ENCODE results near the gene DNAJC6. TPM values are rescaled to one million over a fixed set of nuclear protein-coding genes. Genes with fewer than 3 reads are reported as not detected.

Gene DNAJC6
- polyA plus RNA-seq, 1 of the 3 experiments (the other 2 are of a cell fraction) = 1.9 TPM

DNA sequence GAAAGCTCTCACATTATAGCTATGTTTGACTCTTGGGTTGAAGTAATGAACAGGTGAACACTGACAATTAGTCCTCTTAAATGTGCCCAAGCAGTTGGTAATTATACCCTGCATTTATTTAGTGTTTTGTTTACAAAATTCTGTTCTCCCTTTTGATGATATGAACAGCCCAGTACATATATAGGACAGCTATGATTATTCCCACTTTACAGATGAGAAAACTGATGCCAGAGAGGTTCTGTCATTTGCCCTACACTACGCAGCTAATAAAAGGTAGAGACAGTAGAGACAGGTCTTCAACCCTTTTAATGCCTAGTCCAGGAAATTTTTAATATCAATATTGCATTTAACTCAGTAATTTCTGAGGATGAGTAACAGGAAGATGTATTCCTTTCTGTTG lies 46.1 kb upstream of the DNAJC6 start:
- CTCF ChIA-PET = interaction anchor here (0.6 to 0.7 kb wide), 3 partner anchors 47 to 63 kb away, joined by 3 read pairs; no protein-coding TSS in a partner anchor
- POLR2A ChIA-PET = no interaction called here
- WGBS (ENCODE audit: low lambda C conversion rate) = 96% methylated on average over 1 of the region's 1 CpG
- Histone ChIP-seq H3K27me3 (ENCODE audit: insufficient read depth) (no peaks in the 10 kb centered on the region), H3K4me3 (ENCODE audit: low read depth in 2 of 2, low read length in 1 of 2) (no peak overlapping the region), H3K4me2 (no peak overlapping the region), H3K27ac (ENCODE audit: low read depth in 2 of 2, low read length in 1 of 2) (no peak overlapping the region), H2AFZ (ENCODE audit: low read depth) (no peak overlapping the region), H3K36me3 (replicated peaks in 1 of 2; ENCODE audit: control insufficient read depth in 1 of 2, insufficient read depth in 2 of 2, low read length in 1 of 2) (no peaks in the 10 kb centered on the region), H4K20me1 (ENCODE audit: insufficient read depth) (no peaks in the 10 kb centered on the region), H3K9ac (no peak overlapping the region), H3K9me3 (no peaks in the 10 kb centered on the region), H3K9me2 (no peaks in the 10 kb centered on the region), H3K79me2 (ENCODE audit: insufficient read depth) (no peaks in the 10 kb centered on the region), H3F3A (replicated peaks; ENCODE audit: insufficient read depth) (peaks cover 6% of the 10 kb centered on the region), H3K4me1 (ENCODE audit: control insufficient read depth in 1 of 2, insufficient read depth in 2 of 2, low read depth in 1 of 2, low read length in 1 of 2) (peaks cover 5% of the 10 kb centered on the region in 2 experiments; a peak in 2 of 4 replicates)
- TF ChIP-seq EP300 (IDR thresholded peaks at IDR 0.05; ENCODE audit: borderline replicate concordance in 1 of 2, low read depth in 1 of 2, low read length in 1 of 2) = no peak
- TF ChIP-seq NFIC (IDR thresholded peaks at IDR 0.05; ENCODE audit: borderline replicate concordance) = no peak
- TF ChIP-seq RXRA (IDR thresholded peaks at IDR 0.05; ENCODE audit: borderline replicate concordance, low read depth) = no peak
- no peak for TF ChIP-seq TAF1 (IDR thresholded peaks at IDR 0.05; ENCODE audit: borderline replicate concordance, low read depth, low read length)
- TF ChIP-seq EZH2phosphoT487 (IDR thresholded peaks at IDR 0.05; ENCODE audit: borderline replicate concordance, low read depth) = no peak
- TF ChIP-seq RCOR1 (IDR thresholded peaks at IDR 0.05; ENCODE audit: low read length) = no peak
- TF ChIP-seq FOXM1 (IDR thresholded peaks at IDR 0.05; ENCODE audit: low read depth) = no peak
- TF ChIP-seq NRF1 (IDR thresholded peaks at IDR 0.05; ENCODE audit: low read depth, low read length) = no peak
- no peak for TF ChIP-seq YY1 (IDR thresholded peaks at IDR 0.05; ENCODE audit: low read depth)
- TF ChIP-seq MXI1 (IDR thresholded peaks at IDR 0.05; ENCODE audit: low read depth, low read length) = no peak
- TF ChIP-seq, protein P1, sequence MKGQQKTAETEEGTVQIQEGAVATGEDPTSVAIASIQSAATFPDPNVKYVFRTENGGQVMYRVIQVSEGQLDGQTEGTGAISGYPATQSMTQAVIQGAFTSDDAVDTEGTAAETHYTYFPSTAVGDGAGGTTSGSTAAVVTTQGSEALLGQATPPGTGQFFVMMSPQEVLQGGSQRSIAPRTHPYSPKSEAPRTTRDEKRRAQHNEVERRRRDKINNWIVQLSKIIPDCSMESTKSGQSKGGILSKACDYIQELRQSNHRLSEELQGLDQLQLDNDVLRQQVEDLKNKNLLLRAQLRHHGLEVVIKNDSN (IDR thresholded peaks at IDR 0.05; ENCODE audit: borderline replicate concordance, low read depth) = no peak
- TF ChIP-seq, protein P2, sequence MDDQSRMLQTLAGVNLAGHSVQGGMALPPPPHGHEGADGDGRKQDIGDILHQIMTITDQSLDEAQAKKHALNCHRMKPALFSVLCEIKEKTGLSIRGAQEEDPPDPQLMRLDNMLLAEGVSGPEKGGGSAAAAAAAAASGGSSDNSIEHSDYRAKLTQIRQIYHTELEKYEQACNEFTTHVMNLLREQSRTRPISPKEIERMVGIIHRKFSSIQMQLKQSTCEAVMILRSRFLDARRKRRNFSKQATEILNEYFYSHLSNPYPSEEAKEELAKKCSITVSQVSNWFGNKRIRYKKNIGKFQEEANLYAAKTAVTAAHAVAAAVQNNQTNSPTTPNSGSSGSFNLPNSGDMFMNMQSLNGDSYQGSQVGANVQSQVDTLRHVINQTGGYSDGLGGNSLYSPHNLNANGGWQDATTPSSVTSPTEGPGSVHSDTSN (IDR thresholded peaks at IDR 0.05) = no peak
- no peak for DNase-seq

DNA sequence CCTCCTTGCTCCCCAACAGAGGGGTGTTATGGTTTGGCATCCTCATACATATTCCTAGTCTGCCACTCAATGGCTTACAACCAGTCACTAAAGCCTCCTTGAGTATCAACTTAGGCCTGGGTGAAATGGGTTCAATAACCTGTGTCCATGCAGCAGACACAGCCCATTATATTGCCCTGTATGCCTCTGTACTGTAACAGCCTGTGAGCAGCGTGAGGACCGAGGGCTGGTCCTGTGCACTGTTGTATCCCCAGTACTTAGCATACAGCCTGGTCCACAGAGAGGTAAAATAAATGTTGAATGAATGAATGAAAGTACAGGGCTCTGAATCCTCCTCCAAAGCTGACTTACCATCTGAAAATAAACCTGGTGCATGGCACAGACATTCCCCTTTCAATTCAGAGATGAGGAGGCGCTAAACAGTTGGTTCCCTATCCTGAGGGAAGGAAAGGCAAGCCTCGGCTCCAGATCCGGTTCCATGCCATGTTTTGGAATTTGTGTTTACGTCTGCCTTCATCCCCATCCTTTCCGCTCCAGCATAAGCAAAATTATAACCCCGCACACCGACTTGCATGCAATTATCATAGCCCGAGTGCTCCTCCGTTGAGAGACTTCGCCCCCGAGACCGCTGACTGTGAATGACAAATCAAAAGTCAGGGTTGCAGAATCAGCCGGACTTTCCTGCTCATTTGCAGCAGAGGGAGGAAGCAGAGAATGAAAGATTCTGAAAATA lies 45.0 kb upstream of the DNAJC6 start:
- ChIA-PET POLR2A (interaction anchor here (0.9 to 2.0 kb wide), 3 partner anchors 9 to 10 kb away, joined by 3 to 6 read pairs (median 6); no protein-coding TSS in a partner anchor), CTCF (interaction anchor here (0.6 to 2.5 kb wide), 6 partner anchors 8 to 423 kb away, joined by 3 to 15 read pairs (median 4); partner anchors contain the start of gene DNAJC6)
- peaks cover 6% of the 10 kb centered on the region for H3F3A ChIP-seq (replicated peaks; ENCODE audit: insufficient read depth)
- H3K4me1 ChIP-seq (ENCODE audit: control insufficient read depth in 1 of 2, insufficient read depth in 2 of 2, low read depth in 1 of 2, low read length in 1 of 2) = peaks cover 5% of the 10 kb centered on the region in 2 experiments; a peak in 2 of 4 replicates
- peak overlapping the region; percentile 80 for H3K4me2 ChIP-seq
- no peaks in the 10 kb centered on the region for H3K9me3 ChIP-seq
- no peaks in the 10 kb centered on the region for H3K27me3 ChIP-seq (ENCODE audit: insufficient read depth)
- peak overlapping the region; percentile 79; the same call in 1 of the 2 replicates for H2AFZ ChIP-seq (ENCODE audit: low read depth)
- DNase-seq = peak; percentile 70
- H3K27ac ChIP-seq (ENCODE audit: low read depth in 2 of 2, low read length in 1 of 2) = peak overlapping the region in 1 of 2 experiments; percentile 56; a peak in 1 of 4 replicates
- no peaks in the 10 kb centered on the region for H3K9me2 ChIP-seq
- 12% methylated on average over 13 of the region's 15 CpGs for WGBS (ENCODE audit: low lambda C conversion rate)
- H3K4me3 ChIP-seq (ENCODE audit: low read depth in 2 of 2, low read length in 1 of 2) = peak overlapping the region; percentile 55 to 70
- H4K20me1 ChIP-seq (ENCODE audit: insufficient read depth) = no peaks in the 10 kb centered on the region
- H3K79me2 ChIP-seq (ENCODE audit: insufficient read depth) = no peaks in the 10 kb centered on the region
- H3K9ac ChIP-seq = no peak overlapping the region
- no peaks in the 10 kb centered on the region for H3K36me3 ChIP-seq (replicated peaks in 1 of 2; ENCODE audit: control insufficient read depth in 1 of 2, insufficient read depth in 2 of 2, low read length in 1 of 2)
- TF ChIP-seq SIN3A (IDR thresholded peaks at IDR 0.05; ENCODE audit: borderline replicate concordance, low read depth, low read length) (peak; percentile 34; the same call in 1 of the 2 replicates), MXI1 (IDR thresholded peaks at IDR 0.05; ENCODE audit: low read depth, low read length) (peak; percentile 59; the same call in 1 of the 2 replicates), FOSL2 (IDR thresholded peaks at IDR 0.05; ENCODE audit: borderline replicate concordance, low read depth) (no peak), EZH2phosphoT487 (IDR thresholded peaks at IDR 0.05; ENCODE audit: borderline replicate concordance, low read depth) (no peak), CHD2 (IDR thresholded peaks at IDR 0.05; ENCODE audit: low read length, partially characterized antibody) (peak; percentile 75), NRF1 (IDR thresholded peaks at IDR 0.05; ENCODE audit: low read depth, low read length) (no peak), MEF2A (IDR thresholded peaks at IDR 0.05; ENCODE audit: borderline replicate concordance, low read depth) (no peak), RAD21 (IDR thresholded peaks at IDR 0.05; ENCODE audit: low read length) (no peak; the same call in 1 of the 2 replicates), GATA2 (CRISPR knock-in tag; IDR thresholded peaks at IDR 0.05) (no peak), RFX5 (IDR thresholded peaks at IDR 0.05; ENCODE audit: low read length) (no peak), TCF12 (IDR thresholded peaks at IDR 0.05) (peak; percentile 8; the same call in 1 of the 2 replicates), YY1 (IDR thresholded peaks at IDR 0.05; ENCODE audit: low read depth) (peak; percentile 33; the same call in 1 of the 2 replicates)
- TF ChIP-seq, protein P3, sequence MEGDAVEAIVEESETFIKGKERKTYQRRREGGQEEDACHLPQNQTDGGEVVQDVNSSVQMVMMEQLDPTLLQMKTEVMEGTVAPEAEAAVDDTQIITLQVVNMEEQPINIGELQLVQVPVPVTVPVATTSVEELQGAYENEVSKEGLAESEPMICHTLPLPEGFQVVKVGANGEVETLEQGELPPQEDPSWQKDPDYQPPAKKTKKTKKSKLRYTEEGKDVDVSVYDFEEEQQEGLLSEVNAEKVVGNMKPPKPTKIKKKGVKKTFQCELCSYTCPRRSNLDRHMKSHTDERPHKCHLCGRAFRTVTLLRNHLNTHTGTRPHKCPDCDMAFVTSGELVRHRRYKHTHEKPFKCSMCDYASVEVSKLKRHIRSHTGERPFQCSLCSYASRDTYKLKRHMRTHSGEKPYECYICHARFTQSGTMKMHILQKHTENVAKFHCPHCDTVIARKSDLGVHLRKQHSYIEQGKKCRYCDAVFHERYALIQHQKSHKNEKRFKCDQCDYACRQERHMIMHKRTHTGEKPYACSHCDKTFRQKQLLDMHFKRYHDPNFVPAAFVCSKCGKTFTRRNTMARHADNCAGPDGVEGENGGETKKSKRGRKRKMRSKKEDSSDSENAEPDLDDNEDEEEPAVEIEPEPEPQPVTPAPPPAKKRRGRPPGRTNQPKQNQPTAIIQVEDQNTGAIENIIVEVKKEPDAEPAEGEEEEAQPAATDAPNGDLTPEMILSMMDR (IDR thresholded peaks at IDR 0.05) = no peak
- TF ChIP-seq, protein P1 (IDR thresholded peaks at IDR 0.05; ENCODE audit: borderline replicate concordance, low read depth) = no peak
